CD14-positive monocyte (primary cell): ENCODE data around the gene SCYL1. TPM values are rescaled to one million over a fixed set of nuclear protein-coding genes. Genes with fewer than 3 reads are reported as not detected.

Experiments used
- DNase-seq, 3 donors: peaks; one replicate each; pipeline ENCODE4 v3.0.0-alpha.2; 2011 to 2022
- H2AFZ ChIP-seq: 2 replicates; pipeline ENCODE4 v1.6.0; 2012; ENCODE audit warnings: mild to moderate bottlenecking, low read depth, low read length, inconsistent platforms; ENCODE audit not compliant: insufficient read depth, poor library complexity, severe bottlenecking
- H3K27ac ChIP-seq, 2 donors: 1 replicate in 1 of 2; 2 replicates in 1 of 2; pipeline ENCODE4 v1.5.1; 2012 to 2013; ENCODE audit warnings: low read length in 2 of 2, control low read depth in 1 of 2, inconsistent platforms in 1 of 2, low read depth in 1 of 2, mild to moderate bottlenecking in 1 of 2
- H3K27me3 ChIP-seq, 2 donors: one replicate each; pipeline versions ENCODE4 v1.6.0 to v1.6.1; 2011 to 2013; ENCODE audit warnings: low read length in 2 of 2; ENCODE audit not compliant: control insufficient read depth in 2 of 2, insufficient read depth in 2 of 2
- H3K36me3 ChIP-seq, 2 donors: replicated peaks in 1 of 2; 1 replicate in 1 of 2; 2 replicates in 1 of 2; pipeline versions ENCODE4 v1.5.1 to v1.6.1; 2012 to 2013; ENCODE audit warnings: low read length in 2 of 2, control low read depth in 1 of 2, inconsistent platforms in 1 of 2, mild to moderate bottlenecking in 1 of 2; ENCODE audit not compliant: insufficient read depth in 2 of 2, control insufficient read depth in 1 of 2
- H3K4me1 ChIP-seq, 2 donors: 1 replicate in 1 of 2; 2 replicates in 1 of 2; pipeline versions ENCODE4 v1.5.1 to v1.6.1; 2012 to 2013; ENCODE audit warnings: low read length in 2 of 2, control low read depth in 1 of 2, inconsistent platforms in 1 of 2, mild to moderate bottlenecking in 1 of 2, moderate library complexity in 1 of 2; ENCODE audit not compliant: insufficient read depth in 2 of 2, control insufficient read depth in 1 of 2
- H3K4me2 ChIP-seq: replicated peaks from 2 replicates; pipeline ENCODE3; 2012; ENCODE audit warnings: low read length, moderate library complexity, mild to moderate bottlenecking; ENCODE audit not compliant: poor library complexity, severe bottlenecking; ENCODE audit errors: extremely low read depth
- H3K4me3 ChIP-seq, 3 experiments: fragments of 200-600 bp in 1 of 3; sonication (generic) in 1 of 3; replicated peaks in 1 of 3; 1 replicate in 2 of 3; 2 replicates in 1 of 3; pipeline ENCODE4 v1.5.1; 2011 to 2013; ENCODE audit warnings: low read length in 3 of 3, mild to moderate bottlenecking in 3 of 3, control low read depth in 2 of 3, low read depth in 2 of 3, inconsistent platforms in 1 of 3, moderate library complexity in 1 of 3
- H3K79me2 ChIP-seq: 2 replicates; pipeline ENCODE4 v1.6.0; 2012; ENCODE audit warnings: mild to moderate bottlenecking, control low read depth, inconsistent platforms, low read length, moderate library complexity; ENCODE audit not compliant: insufficient read depth
- H3K9ac ChIP-seq: 2 replicates; pipeline ENCODE4 v1.6.0; 2017; ENCODE audit warnings: low read length, mild to moderate bottlenecking; ENCODE audit not compliant: insufficient read depth, poor library complexity, severe bottlenecking
- H3K9me3 ChIP-seq, 2 donors: replicated peaks in 1 of 2; 1 replicate in 1 of 2; 2 replicates in 1 of 2; pipeline versions ENCODE4 v1.5.1 to v1.6.1; 2012 to 2013; ENCODE audit warnings: low read length in 2 of 2, control low read depth in 1 of 2; ENCODE audit not compliant: control insufficient read depth in 1 of 2, insufficient read depth in 1 of 2
- H4K20me1 ChIP-seq: 2 replicates; pipeline ENCODE4 v1.6.0; 2012; ENCODE audit warnings: mild to moderate bottlenecking, low read length, control low read depth, moderate library complexity; ENCODE audit not compliant: insufficient read depth
- H3K27ac Mint-ChIP-seq, 7 donors: one replicate each; pipeline ENCODE4 v1.8.0; 2020; ENCODE audit warnings: mild to moderate bottlenecking in 7 of 7, mixed read lengths in 7 of 7, moderate library complexity in 6 of 7, inconsistent platforms in 2 of 7
- H3K27me3 Mint-ChIP-seq, 3 donors: one replicate each; pipeline ENCODE4 v1.8.0; 2021 to 2022; ENCODE audit warnings: low read depth in 3 of 3, mild to moderate bottlenecking in 3 of 3, mixed read lengths in 3 of 3, moderate library complexity in 3 of 3, inconsistent platforms in 1 of 3
- H3K36me3 Mint-ChIP-seq, 2 donors: one replicate each; pipeline ENCODE4 v1.8.0; 2020; ENCODE audit warnings: mixed read lengths in 2 of 2, inconsistent platforms in 1 of 2, mild to moderate bottlenecking in 1 of 2
- H3K4me1 Mint-ChIP-seq: one replicate; pipeline ENCODE4 v1.8.0; 2020; ENCODE audit warnings: mild to moderate bottlenecking, mixed read lengths
- H3K4me3 Mint-ChIP-seq, 2 donors: one replicate each; pipeline ENCODE4 v1.8.0; 2020; ENCODE audit warnings: mild to moderate bottlenecking in 2 of 2, mixed read lengths in 2 of 2, moderate library complexity in 1 of 2
- H3K9me3 Mint-ChIP-seq, 7 donors: one replicate each; pipeline ENCODE4 v1.8.0; 2020 to 2022; ENCODE audit warnings: mixed read lengths in 7 of 7, mild to moderate bottlenecking in 6 of 7, moderate library complexity in 6 of 7, inconsistent platforms in 2 of 7
- CTCF ChIP-seq: fragments of 200-600 bp; IDR thresholded peaks from one replicate; pipeline ENCODE4 v1.8.0; 2022; ENCODE audit warnings: antibody characterized with exemption, mild to moderate bottlenecking
- WGBS: methylation state at CpG from one replicate; pipeline ENCODE4 v1.1.5; 2013; ENCODE audit warnings: missing lambda C conversion rate; ENCODE audit not compliant: insufficient coverage; 5-methylcytosine and 5-hydroxymethylcytosine counted together
- intact Hi-C, 2 donors: fragments of 100-400 bp; cut with micrococcal nuclease; formaldehyde crosslinking; loops; one replicate each; pipeline versions ENCODE4 v1.15.0 to v1.15.1; 2023
- polyA plus RNA-seq, 3 donors: library from polyadenylated mRNA; depleted of rRNA in 1 of 3; unstranded in 2 of 3; stranded (reverse) in 1 of 3; fragments of 300-500 nt in 2 of 3; fragments of >200 nt in 1 of 3; fragmentation: Illumina TruSeq in 2 of 3; gene quantifications; 1 replicate in 2 of 3; 2 replicates in 1 of 3; pipeline ENCODE4 v1.2.3, GENCODE V29; 2012 to 2021

SCYL1 gene
- polyA plus RNA-seq, 3 donors = 18.6 to 71.6 (median 29.7) TPM

GRCh38 chr11:65492387-65492636, 32.6 kb upstream of the SCYL1 start:
- Mint-ChIP-seq H3K36me3 (no peaks in the 10 kb centered on the region), H3K4me1 (peaks cover 78% of the 10 kb centered on the region), H3K4me3 (peak overlapping the region; percentile 75 to 83), H3K9me3 (no peaks in the 10 kb centered on the region), H3K27ac (peak overlapping the region in 6 of 7 donors; percentile 96 to 99 (median 99)), H3K27me3 (peaks cover 0 to 3% (median 2%) of the 10 kb centered on the region in 3 donors)
- peak overlapping the region; percentile 96 to 97 for H3K27ac ChIP-seq
- intact Hi-C loops = loop anchor here in 1 of 2 donors (2.0 kb wide), 1 partner anchor 16 kb away; no protein-coding TSS in a partner anchor
- peak overlapping the region in 1 of 3 experiments; percentile 54 for H3K4me3 ChIP-seq
- 6% methylated on average over 3 of the region's 4 CpGs for WGBS
- H2AFZ ChIP-seq = no peak overlapping the region
- no peaks in the 10 kb centered on the region for H3K27me3 ChIP-seq
- peak overlapping the region; percentile 56 for H3K9ac ChIP-seq
- H3K4me1 ChIP-seq = peaks cover 82 to 95% of the 10 kb centered on the region in 2 donors
- H4K20me1 ChIP-seq = no peaks in the 10 kb centered on the region
- peak overlapping the region; percentile 74 for H3K4me2 ChIP-seq
- no peak for TF ChIP-seq CTCF
- H3K9me3 ChIP-seq = no peaks in the 10 kb centered on the region
- no peak for DNase-seq
- H3K79me2 ChIP-seq = peaks cover 56% of the 10 kb centered on the region
- H3K36me3 ChIP-seq = no peaks in the 10 kb centered on the region

- peaks cover 59% of the 10 kb centered on the region for H3K79me2 ChIP-seq
These were observed 32.1 kb upstream of the SCYL1 start for GRCh38 chr11:65492637-65493366.

More at GRCh38 chr11:65492637-65493366, 32.1 kb upstream of the SCYL1 start:
- no peaks in the 10 kb centered on the region for H3K36me3 ChIP-seq
- Mint-ChIP-seq H3K4me1 (peaks cover 73% of the 10 kb centered on the region), H3K27me3 (peaks cover 0 to 3% (median 2%) of the 10 kb centered on the region in 3 donors), H3K4me3 (peak overlapping the region; percentile 75 to 83), H3K9me3 (no peaks in the 10 kb centered on the region), H3K36me3 (no peaks in the 10 kb centered on the region), H3K27ac (peak overlapping the region in 6 of 7 donors; percentile 96 to 99 (median 99))
- H4K20me1 ChIP-seq = no peaks in the 10 kb centered on the region
- peaks cover 79 to 92% of the 10 kb centered on the region in 2 donors for H3K4me1 ChIP-seq
- no peak overlapping the region for H2AFZ ChIP-seq
- H3K9ac ChIP-seq = peak overlapping the region; percentile 56
- peak overlapping the region in 1 of 3 experiments; percentile 54 for H3K4me3 ChIP-seq
- WGBS = 28% methylated on average over 3 of the region's 6 CpGs
- H3K27ac ChIP-seq = peak overlapping the region; percentile 96 to 97
- H3K9me3 ChIP-seq = no peaks in the 10 kb centered on the region
- intact Hi-C loops = loop anchor here in 1 of 2 donors (2.0 kb wide), 1 partner anchor 16 kb away; no protein-coding TSS in a partner anchor
- peak; percentile 84 to 94 (median 89) for DNase-seq
- H3K27me3 ChIP-seq = no peaks in the 10 kb centered on the region
- no peak for TF ChIP-seq CTCF
- H3K4me2 ChIP-seq = peak overlapping the region; percentile 74
